GM23338 (cell line): ENCODE results near the gene RRAS. TPM values are rescaled to one million over a fixed set of nuclear protein-coding genes. Genes with fewer than 3 reads are reported as not detected.

Experiments
- ATAC-seq: fragments of 200-7000 bp; cut with Tn5 transposase; 3 replicates; pipeline ENCODE4 v1.9.1; 2020
- DNase-seq: peaks from one replicate; pipeline ENCODE4 v3.0.0-alpha.2; 2015; ENCODE audit warnings: low spot score
- H2AFZ ChIP-seq: fragments of 200-600 bp; sonication (generic); 2 replicates; pipeline ENCODE4 v1.8.0; 2016; ENCODE audit warnings: antibody characterized with exemption, mild to moderate bottlenecking, moderate library complexity
- H3F3A ChIP-seq: fragments of 200-600 bp; sonication (generic); replicated peaks from 2 replicates; pipeline ENCODE4 v1.8.0; 2017; ENCODE audit warnings: antibody characterized with exemption, mixed run types, low read depth
- H3K27ac ChIP-seq: fragments of 200-600 bp; sonication (generic); 2 replicates; pipeline ENCODE4 v1.6.1; 2016; ENCODE audit warnings: low read depth
- H3K27me3 ChIP-seq: fragments of 200-600 bp; sonication (generic); 2 replicates; pipeline ENCODE4 v1.8.0; 2016; ENCODE audit warnings: mild to moderate bottlenecking, mixed run types, moderate library complexity; ENCODE audit not compliant: insufficient read depth
- H3K36me3 ChIP-seq: fragments of 200-600 bp; sonication (generic); 2 replicates; pipeline ENCODE4 v1.8.0; 2016; ENCODE audit warnings: mild to moderate bottlenecking; ENCODE audit not compliant: insufficient read depth
- H3K4me1 ChIP-seq: fragments of 200-600 bp; sonication (generic); 2 replicates; pipeline ENCODE4 v1.8.0; 2016; ENCODE audit warnings: mild to moderate bottlenecking, moderate library complexity; ENCODE audit not compliant: insufficient read depth
- H3K4me2 ChIP-seq: fragments of 200-600 bp; sonication (generic); 2 replicates; pipeline ENCODE4 v1.7.1; 2017; ENCODE audit warnings: mixed run types
- H3K4me3 ChIP-seq: fragments of 200-600 bp; sonication (generic); 2 replicates; pipeline ENCODE4 v1.6.1; 2016; ENCODE audit warnings: mixed run types
- H3K79me2 ChIP-seq: fragments of 200-600 bp; sonication (generic); replicated peaks from 2 replicates; pipeline ENCODE4 v1.8.0; 2017; ENCODE audit warnings: mild to moderate bottlenecking; ENCODE audit not compliant: insufficient read depth
- H3K9me2 ChIP-seq: fragments of 200-600 bp; sonication (generic); 2 replicates; pipeline ENCODE4 v1.8.0; 2017; ENCODE audit not compliant: insufficient read depth
- H4K20me1 ChIP-seq: fragments of 200-600 bp; sonication (generic); replicated peaks from 2 replicates; pipeline ENCODE4 v1.8.0; 2017; ENCODE audit warnings: mild to moderate bottlenecking; ENCODE audit not compliant: insufficient read depth
- H3K27ac Mint-ChIP-seq: 2 replicates; pipeline ENCODE4 v1.8.0; 2020; ENCODE audit warnings: inconsistent platforms, mild to moderate bottlenecking, moderate library complexity, mixed read lengths
- H3K27me3 Mint-ChIP-seq: 3 replicates; pipeline ENCODE4 v1.8.0; 2022; ENCODE audit warnings: low read depth, mild to moderate bottlenecking, moderate library complexity, mixed read lengths, inconsistent platforms; ENCODE audit not compliant: insufficient read depth, poor library complexity
- H3K36me3 Mint-ChIP-seq: 3 replicates; pipeline ENCODE4 v1.8.0; 2021; ENCODE audit warnings: low read depth, mild to moderate bottlenecking, inconsistent platforms, moderate library complexity, mixed read lengths
- H3K4me1 Mint-ChIP-seq: 3 replicates; pipeline ENCODE4 v1.8.0; 2020; ENCODE audit warnings: mild to moderate bottlenecking, inconsistent platforms, mixed read lengths
- H3K4me3 Mint-ChIP-seq: 3 replicates; pipeline ENCODE4 v1.8.0; 2021; ENCODE audit warnings: moderate library complexity, mild to moderate bottlenecking, inconsistent platforms, mixed read lengths
- H3K9me3 Mint-ChIP-seq: 3 replicates; pipeline ENCODE4 v1.8.0; 2020; ENCODE audit warnings: moderate library complexity, mild to moderate bottlenecking, inconsistent platforms, mixed read lengths
- CREB1 ChIP-seq: fragments of 250-450 bp; sonication (Bioruptor Pico); IDR thresholded peaks from 2 replicates; pipeline ENCODE4 v1.5.0; 2020; ENCODE audit warnings: low read depth, mild to moderate bottlenecking, moderate library complexity
- CTCF ChIP-seq, 2 experiments: fragments of 200-600 bp in 1 of 2; sonication (generic) in 1 of 2; conservative IDR thresholded peaks; 2 replicates each; pipeline versions ENCODE4 v1.5.1 to v1.6.1; 2016 to 2017; ENCODE audit warnings: antibody characterized with exemption in 2 of 2, low read depth in 2 of 2, mild to moderate bottlenecking in 2 of 2, moderate library complexity in 1 of 2
- ETS1 ChIP-seq: IDR thresholded peaks from 2 replicates; pipeline ENCODE4 v1.6.1; 2016; ENCODE audit warnings: antibody characterized with exemption
- REST ChIP-seq: IDR thresholded peaks from one replicate; pipeline ENCODE4 v1.6.1; 2018; ENCODE audit warnings: antibody characterized with exemption; ENCODE audit not compliant: unreplicated experiment
- ZNF462 ChIP-seq: fragments of 250-450 bp; sonication (Bioruptor Pico); IDR thresholded peaks from 2 replicates; pipeline ENCODE4 v1.5.0; 2020; ENCODE audit warnings: mild to moderate bottlenecking, moderate library complexity
- polyA plus RNA-seq: library from polyadenylated mRNA; unstranded; fragments of >200 nt; fragmentation: Nextera tagmentation; extraction: Ambion mirVana; gene quantifications from 2 replicates; pipeline ENCODE4 v1.2.1, GENCODE V29; 2016
- total RNA-seq: library from RNA; depleted of rRNA; stranded (reverse); fragments of >200 nt; shearing (Covaris generic); gene quantifications from 2 replicates; pipeline ENCODE4 v1.2.3, GENCODE V29; 2014

The RRAS gene
- total and polyA plus RNA-seq, 2 experiments from 2014 or later = 9.3 to 30.0 TPM

GRCh38 chr19:49677901-49678674 is 38.1 kb upstream of the RRAS start:
- no peaks in the 10 kb centered on the region for H3K9me2 ChIP-seq
- H2AFZ ChIP-seq = no peak overlapping the region
- H3K9me3 Mint-ChIP-seq = no peaks in the 10 kb centered on the region; the same call in 2 of the 3 replicates
- no peak for TF ChIP-seq REST
- no peak for TF ChIP-seq ZNF462 (CRISPR knock-in tag)
- TF ChIP-seq CREB1 (CRISPR knock-in tag) = no peak
- peak; percentile 35 for TF ChIP-seq ETS1
- peak; percentile 80 to 85 for TF ChIP-seq CTCF (conservative IDR thresholded peaks at IDR 0.05; ENCODE audit: low read depth in 2 of 2)
- H4K20me1 ChIP-seq = peaks cover 36% of the 10 kb centered on the region
- H3F3A ChIP-seq = peaks cover 40% of the 10 kb centered on the region
- DNase-seq = peak; percentile 97
- peak overlapping the region; percentile 91 for H3K4me3 Mint-ChIP-seq
- peak overlapping the region; percentile 92 for H3K27ac ChIP-seq
- peak; percentile 19 for ATAC-seq
- peak overlapping the region; percentile 84 for H3K4me2 ChIP-seq
- H3K4me1 Mint-ChIP-seq = peaks cover 19% of the 10 kb centered on the region
- H3K36me3 Mint-ChIP-seq = peaks cover 33% of the 10 kb centered on the region
- peaks cover 35% of the 10 kb centered on the region for H3K27me3 Mint-ChIP-seq
- peak overlapping the region; percentile 94 for H3K27ac Mint-ChIP-seq
- H3K4me3 ChIP-seq = peak overlapping the region; percentile 95
- H3K36me3 ChIP-seq = peaks cover 27% of the 10 kb centered on the region
- peaks cover 22% of the 10 kb centered on the region for H3K4me1 ChIP-seq
- H3K79me2 ChIP-seq = peaks cover 51% of the 10 kb centered on the region
- no peaks in the 10 kb centered on the region for H3K27me3 ChIP-seq
